Erythroblast (primary cell): ENCODE results near the gene TOM1L1.

ENCODE experiments used
- GATA1 ChIP-seq: IDR thresholded peaks from 2 replicates; pipeline ENCODE4 v1.6.1; 2011; ENCODE audit warnings: low read depth, mild to moderate bottlenecking, control low read depth, low read length, moderate library complexity
- POLR2A ChIP-seq: IDR thresholded peaks from 2 replicates; pipeline ENCODE4 v1.6.1; 2011; ENCODE audit warnings: mild to moderate bottlenecking, low read length

DNA sequence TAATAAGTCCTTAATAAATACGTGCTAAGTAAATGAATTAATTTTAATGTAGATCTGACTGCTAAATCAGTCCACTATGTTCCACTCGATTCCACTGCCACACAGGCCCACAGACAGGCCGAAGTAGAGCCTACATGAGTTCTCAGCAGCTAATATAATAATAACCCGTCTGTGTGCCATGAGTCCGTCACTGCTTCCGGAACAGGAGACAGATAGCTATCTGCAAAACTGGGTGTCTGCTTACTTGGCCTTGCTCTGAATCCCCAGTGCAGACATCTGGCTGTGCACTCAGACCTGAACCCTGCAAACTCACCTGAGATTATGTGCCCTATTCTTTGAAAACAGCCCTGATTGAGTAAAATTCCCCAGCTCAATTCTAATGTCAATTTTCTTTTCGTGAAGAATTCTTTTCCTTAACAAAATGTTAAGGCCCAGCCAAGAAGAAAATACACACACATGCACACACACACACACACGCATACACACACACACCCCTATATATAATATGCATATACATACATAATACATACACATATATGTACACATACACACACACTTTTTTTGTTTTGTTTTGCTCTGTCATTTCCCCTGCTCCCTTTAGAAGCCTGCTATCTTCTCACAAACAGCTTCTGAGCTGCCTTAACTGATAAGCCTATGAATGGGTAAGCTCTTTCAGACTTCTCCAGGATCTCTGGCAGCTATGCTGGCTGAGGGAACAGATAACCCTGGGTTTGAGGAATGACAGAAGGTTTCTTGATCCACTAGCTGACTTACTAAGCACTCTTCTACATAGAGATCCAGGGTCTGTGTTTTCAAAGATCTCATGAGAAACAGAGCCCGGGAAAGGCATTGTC lies 39.8 kb upstream of the TOM1L1 start:
- no peak for TF ChIP-seq POLR2A
- TF ChIP-seq GATA1: peak; percentile 35
